ENCODE results near the gene NUDT17. TPM values are rescaled to one million over a fixed set of nuclear protein-coding genes. Genes with fewer than 3 reads are reported as not detected.
"Not testable (repeated sequence)": the region's sequence is repeated elsewhere in the genome, so short reads cannot be mapped to it uniquely, and the experiment has no call there.

NUDT17 gene
- polyA plus RNA-seq, 1 of the 3 experiments (the other 2 are of a cell fraction) = 8.1 TPM

- H3K4me3 ChIP-seq (ENCODE audit: low read depth in 2 of 2, low read length in 1 of 2) = no peak overlapping the region
- DNase-seq = no peak
- CTCF ChIA-PET = interaction anchor here (1.2 to 10.4 kb wide), 3 partner anchors 18 to 149 kb away, joined by 3 to 121 read pairs (median 7); partner anchors contain the start of gene NUDT17
- H3K9me2 ChIP-seq = no peaks in the 10 kb centered on the region
- H3K9me3 ChIP-seq = no peaks in the 10 kb centered on the region
- TF ChIP-seq TAF1 (IDR thresholded peaks at IDR 0.05; ENCODE audit: borderline replicate concordance, low read depth, low read length) (no peak), CHD2 (IDR thresholded peaks at IDR 0.05; ENCODE audit: low read length, partially characterized antibody) (no peak), ZBTB33 (IDR thresholded peaks at IDR 0.05; ENCODE audit: borderline replicate concordance, low read depth) (no peak), ELF1 (IDR thresholded peaks at IDR 0.05) (no peak), PBX3 (IDR thresholded peaks at IDR 0.05) (no peak), SIN3A (IDR thresholded peaks at IDR 0.05; ENCODE audit: borderline replicate concordance, low read depth, low read length) (no peak), SMC3 (IDR thresholded peaks at IDR 0.05; ENCODE audit: low read depth, low read length) (no peak), RAD21 (IDR thresholded peaks at IDR 0.05; ENCODE audit: low read length) (no peak), RFX5 (IDR thresholded peaks at IDR 0.05; ENCODE audit: low read length) (no peak), FOXM1 (IDR thresholded peaks at IDR 0.05; ENCODE audit: low read depth) (no peak)
- peaks cover 52 to 54% of the 10 kb centered on the region in 2 experiments for H3K36me3 ChIP-seq (replicated peaks in 1 of 2; ENCODE audit: control insufficient read depth in 1 of 2, insufficient read depth in 2 of 2, low read length in 1 of 2)
- no peak overlapping the region for H2AFZ ChIP-seq (ENCODE audit: low read depth)
- no peak overlapping the region for H3K9ac ChIP-seq
- H3K27ac ChIP-seq (ENCODE audit: low read depth in 2 of 2, low read length in 1 of 2) = no peak overlapping the region
- H4K20me1 ChIP-seq (ENCODE audit: insufficient read depth) = no peaks in the 10 kb centered on the region
- H3K4me2 ChIP-seq = no peak overlapping the region
- H3F3A ChIP-seq (replicated peaks; ENCODE audit: insufficient read depth) = peaks cover 14% of the 10 kb centered on the region
- peaks cover 0 to 12% of the 10 kb centered on the region in 2 experiments; a peak in 2 of 4 replicates for H3K4me1 ChIP-seq (ENCODE audit: control insufficient read depth in 1 of 2, insufficient read depth in 2 of 2, low read depth in 1 of 2, low read length in 1 of 2)
- H3K27me3 ChIP-seq (ENCODE audit: insufficient read depth) = no peaks in the 10 kb centered on the region
- H3K79me2 ChIP-seq (ENCODE audit: insufficient read depth) = peaks cover 43% of the 10 kb centered on the region
- POLR2A ChIA-PET = interaction anchor here (0.6 kb wide), 1 partner anchor 100 kb away, joined by 5 read pairs; no protein-coding TSS in a partner anchor
Measured at GRCh38 chr1:145827966-145828365, 17.5 kb upstream of the NUDT17 start.

- H3K27ac ChIP-seq (ENCODE audit: low read depth in 2 of 2, low read length in 1 of 2) = no peak overlapping the region
- no peak overlapping the region for H3K4me3 ChIP-seq (ENCODE audit: low read depth in 2 of 2, low read length in 1 of 2)
- H4K20me1 ChIP-seq (ENCODE audit: insufficient read depth) = no peaks in the 10 kb centered on the region
- ChIA-PET POLR2A (interaction anchor here (0.6 kb wide), 1 partner anchor 100 kb away, joined by 5 read pairs; no protein-coding TSS in a partner anchor), CTCF (interaction anchor here (1.2 to 10.4 kb wide), 3 partner anchors 17 to 149 kb away, joined by 3 to 121 read pairs (median 7); partner anchors contain the start of gene NUDT17)
- H3K27me3 ChIP-seq (ENCODE audit: insufficient read depth) = no peaks in the 10 kb centered on the region
- peaks cover 43% of the 10 kb centered on the region for H3K79me2 ChIP-seq (ENCODE audit: insufficient read depth)
- no peak overlapping the region for H3K4me2 ChIP-seq
- peaks cover 14% of the 10 kb centered on the region for H3F3A ChIP-seq (replicated peaks; ENCODE audit: insufficient read depth)
- TF ChIP-seq USF1 (IDR thresholded peaks at IDR 0.05; ENCODE audit: borderline replicate concordance, low read depth) (no peak), JUND (IDR thresholded peaks at IDR 0.05) (no peak), IRF3 (IDR thresholded peaks at IDR 0.05; ENCODE audit: low read depth, low read length) (no peak)
- H3K4me1 ChIP-seq (ENCODE audit: control insufficient read depth in 1 of 2, insufficient read depth in 2 of 2, low read depth in 1 of 2, low read length in 1 of 2) = peaks cover 0 to 12% of the 10 kb centered on the region in 2 experiments; a peak in 2 of 4 replicates
- no peaks in the 10 kb centered on the region for H3K9me2 ChIP-seq
- H3K9me3 ChIP-seq = no peaks in the 10 kb centered on the region
- H3K36me3 ChIP-seq (replicated peaks in 1 of 2; ENCODE audit: control insufficient read depth in 1 of 2, insufficient read depth in 2 of 2, low read length in 1 of 2) = peaks cover 56 to 59% of the 10 kb centered on the region in 2 experiments
- H2AFZ ChIP-seq (ENCODE audit: low read depth) = no peak overlapping the region
- no peak for DNase-seq
- no peak overlapping the region for H3K9ac ChIP-seq
Measured at GRCh38 chr1:145828367-145829026, 16.9 kb upstream of the NUDT17 start.

GRCh38 chr1:145830810-145831209 is 14.6 kb upstream of the NUDT17 start:
- H4K20me1 ChIP-seq (ENCODE audit: insufficient read depth); DNase-seq; H3K4me3 ChIP-seq (ENCODE audit: low read depth in 2 of 2, low read length in 1 of 2); H3K9me2 ChIP-seq; H3K9ac ChIP-seq; H3K27ac ChIP-seq (ENCODE audit: low read depth in 2 of 2, low read length in 1 of 2); H3K9me3 ChIP-seq; H2AFZ ChIP-seq (ENCODE audit: low read depth); H3K27me3 ChIP-seq (ENCODE audit: insufficient read depth); H3K4me1 ChIP-seq (ENCODE audit: control insufficient read depth in 1 of 2, insufficient read depth in 2 of 2, low read depth in 1 of 2, low read length in 1 of 2); H3F3A ChIP-seq (replicated peaks; ENCODE audit: insufficient read depth); H3K4me2 ChIP-seq: not testable (repeated sequence)
- ChIA-PET CTCF (interaction anchor here (10.4 kb wide), 1 partner anchor 15 kb away, joined by 121 read pairs; the partner anchor contains the start of gene NUDT17), POLR2A (interaction anchor here (0.6 to 0.7 kb wide), 2 partner anchors 18 to 106 kb away, joined by 3 to 4 read pairs; no protein-coding TSS in a partner anchor)
- Histone ChIP-seq H3K36me3 (replicated peaks in 1 of 2; ENCODE audit: control insufficient read depth in 1 of 2, insufficient read depth in 2 of 2, low read length in 1 of 2) (peaks cover 69 to 71% of the 10 kb centered on the region in 2 experiments), H3K79me2 (ENCODE audit: insufficient read depth) (peaks cover 20% of the 10 kb centered on the region)
- WGBS (ENCODE audit: low lambda C conversion rate) = 93% methylated on average over 2 of the region's 2 CpGs
